Activated CD4-positive, alpha-beta memory T cell treated with anti-CD3 and anti-CD28 coated beads for 36 hours (primary cell): Measurements from ENCODE around the gene GPC3. TPM values are rescaled to one million over a fixed set of nuclear protein-coding genes. Genes with fewer than 3 reads are reported as not detected.
A peak's percentile ranks its signal among the peaks of the same experiment; 100 is the strongest.
"Not testable (repeated sequence)": the region's sequence is repeated elsewhere in the genome, so short reads cannot be mapped to it uniquely, and the experiment has no call there.

Experiments used
- CTCF ChIA-PET: fragments of 350-600 bp; sonication (Branson Sonifier 250); formaldehyde crosslinking; loops from one replicate; lab custom pipeline; 2021; ENCODE audit warnings: antibody characterized with exemption, inconsistent platforms; lab: Charles Lee
- POLR2A ChIA-PET: fragments of 350-600 bp; sonication (Branson Sonifier 250); formaldehyde crosslinking; loops from one replicate; lab custom pipeline; 2021; ENCODE audit warnings: antibody characterized with exemption; lab: Charles Lee
- DNase-seq: peaks from one replicate; pipeline ENCODE4 v3.0.0-alpha.2; 2020
- H3K27ac Mint-ChIP-seq: one replicate; pipeline ENCODE4 v1.8.0; 2021; ENCODE audit warnings: mixed read lengths
- H3K27me3 Mint-ChIP-seq: one replicate; pipeline ENCODE4 v1.8.0; 2021; ENCODE audit warnings: mixed read lengths
- H3K36me3 Mint-ChIP-seq: one replicate; pipeline ENCODE4 v1.8.0; 2021; ENCODE audit warnings: mixed read lengths
- H3K4me1 Mint-ChIP-seq: one replicate; pipeline ENCODE4 v1.8.0; 2021; ENCODE audit warnings: low read depth, mixed read lengths
- H3K4me3 Mint-ChIP-seq: one replicate; pipeline ENCODE4 v1.8.0; 2021; ENCODE audit warnings: mild to moderate bottlenecking, mixed read lengths
- H3K9me3 Mint-ChIP-seq: one replicate; pipeline ENCODE4 v1.8.0; 2021; ENCODE audit warnings: mixed read lengths
- intact Hi-C: fragments of 100-400 bp; cut with micrococcal nuclease; formaldehyde crosslinking; loops from one replicate; pipeline ENCODE4 v1.15.1; 2023
- total RNA-seq, 2 experiments: library from RNA; stranded (reverse); gene quantifications; one replicate each; pipeline ENCODE4 v1.2.3, GENCODE V29; 2021

The GPC3 gene
- under 1 TPM; 0.14 to 0.39 TPM for total RNA-seq

GRCh38 chrX:133985164-133985966, at the start of gene GPC3:
Gene GPC3 (minus strand): TSS chrX:133985594.
- no peak within 1 kb of the TSS for H3K4me3 Mint-ChIP-seq
- CTCF ChIA-PET = interaction anchor here (1.8 kb wide), 1 partner anchor 41 kb away, joined by 4 read pairs; no protein-coding TSS in a partner anchor
- no peaks in the 10 kb centered on the region for H3K9me3 Mint-ChIP-seq
- H3K36me3 Mint-ChIP-seq = no peaks in the 10 kb centered on the region
- H3K4me1 Mint-ChIP-seq = peaks cover 7% of the 10 kb centered on the region
- intact Hi-C loops = no loop called here
- POLR2A ChIA-PET = no interaction called here
- DNase-seq = peak; percentile 41
- H3K27me3 Mint-ChIP-seq = peaks cover 24% of the 10 kb centered on the region
- H3K27ac Mint-ChIP-seq = no peak within 1 kb of the TSS

- Mint-ChIP-seq H3K27ac (no peak overlapping the region), H3K9me3 (no peaks in the 10 kb centered on the region), H3K36me3 (no peaks in the 10 kb centered on the region), H3K27me3 (no peaks in the 10 kb centered on the region), H3K4me3 (no peak overlapping the region), H3K4me1 (no peaks in the 10 kb centered on the region)
- CTCF ChIA-PET = no interaction called here
- no peak for DNase-seq
- intact Hi-C loops = loop anchor here (10.0 kb wide), 1 partner anchor 222 kb away; no protein-coding TSS in a partner anchor
- POLR2A ChIA-PET = no interaction called here
Measured at GRCh38 chrX:134032441-134032840, 47.0 kb upstream of the GPC3 start.

- Mint-ChIP-seq H3K27me3 (no peaks in the 10 kb centered on the region), H3K36me3 (no peaks in the 10 kb centered on the region), H3K27ac (no peak overlapping the region), H3K4me1 (no peaks in the 10 kb centered on the region), H3K9me3 (no peaks in the 10 kb centered on the region), H3K4me3 (no peak overlapping the region)
- CTCF ChIA-PET = interaction anchor here (0.7 to 4.2 kb wide), 12 partner anchors 10 to 234 kb away, joined by 3 to 48 read pairs (median 3); partner anchors contain the start of gene GPC3
- POLR2A ChIA-PET = no interaction called here
- intact Hi-C loops = loop anchor here (1.0 to 10.0 kb wide), 2 partner anchors 102 to 234 kb away; no protein-coding TSS in a partner anchor
- peak; percentile 26 for DNase-seq
Measured at GRCh38 chrX:134026565-134027311, 41.3 kb upstream of the GPC3 start.

- H3K27ac Mint-ChIP-seq = no peak overlapping the region
- no peaks in the 10 kb centered on the region for H3K36me3 Mint-ChIP-seq
- no peaks in the 10 kb centered on the region for H3K9me3 Mint-ChIP-seq
- CTCF ChIA-PET = interaction anchor here (0.9 to 4.2 kb wide), 9 partner anchors 9 to 234 kb away, joined by 3 to 48 read pairs (median 3); partner anchors contain the start of gene GPC3
- no peak overlapping the region for H3K4me3 Mint-ChIP-seq
- DNase-seq = no peak
- intact Hi-C loops = loop anchor here (1.0 to 10.0 kb wide), 2 partner anchors 101 to 234 kb away; no protein-coding TSS in a partner anchor
- POLR2A ChIA-PET = no interaction called here
- H3K27me3 Mint-ChIP-seq = no peaks in the 10 kb centered on the region
- H3K4me1 Mint-ChIP-seq = no peaks in the 10 kb centered on the region
Measured at GRCh38 chrX:134025986-134026545, 40.7 kb upstream of the GPC3 start.

- H3K9me3 Mint-ChIP-seq = no peaks in the 10 kb centered on the region
- intact Hi-C loops = loop anchor here (10.0 kb wide), 1 partner anchor 100 kb away; no protein-coding TSS in a partner anchor
- CTCF ChIA-PET = interaction anchor here (4.2 kb wide), 1 partner anchor 232 kb away, joined by 48 read pairs; no protein-coding TSS in a partner anchor
- no peaks in the 10 kb centered on the region for H3K27me3 Mint-ChIP-seq
- no peaks in the 10 kb centered on the region for H3K36me3 Mint-ChIP-seq
- H3K4me1 Mint-ChIP-seq = no peaks in the 10 kb centered on the region
- POLR2A ChIA-PET = no interaction called here
- no peak for DNase-seq
- H3K4me3 Mint-ChIP-seq = no peak overlapping the region
- no peak overlapping the region for H3K27ac Mint-ChIP-seq
Measured at GRCh38 chrX:134024686-134025377, 39.4 kb upstream of the GPC3 start.

- no peaks in the 10 kb centered on the region for H3K9me3 Mint-ChIP-seq
- no peaks in the 10 kb centered on the region for H3K36me3 Mint-ChIP-seq
- no peaks in the 10 kb centered on the region for H3K27me3 Mint-ChIP-seq
- H3K4me3 Mint-ChIP-seq = no peak overlapping the region
- H3K27ac Mint-ChIP-seq = no peak overlapping the region
- no peaks in the 10 kb centered on the region for H3K4me1 Mint-ChIP-seq
- no peak for DNase-seq
- ChIA-PET POLR2A (no interaction called here), CTCF (interaction anchor here (4.2 kb wide), 1 partner anchor 231 kb away, joined by 48 read pairs; no protein-coding TSS in a partner anchor)
- intact Hi-C loops = loop anchor here (10.0 kb wide), 1 partner anchor 99 kb away; no protein-coding TSS in a partner anchor
Measured at GRCh38 chrX:134023851-134024281, 38.5 kb upstream of the GPC3 start.

- Mint-ChIP-seq H3K4me1 (no peaks in the 10 kb centered on the region), H3K27ac (no peak overlapping the region), H3K4me3 (no peak overlapping the region), H3K36me3 (no peaks in the 10 kb centered on the region), H3K27me3 (peaks cover 3% of the 10 kb centered on the region), H3K9me3 (no peaks in the 10 kb centered on the region)
- intact Hi-C loops = loop anchor here (10.0 kb wide), 1 partner anchor 96 kb away; no protein-coding TSS in a partner anchor
- CTCF ChIA-PET = interaction anchor here (0.5 to 3.1 kb wide), 3 partner anchors 99 to 228 kb away, joined by 3 to 19 read pairs (median 3); no protein-coding TSS in a partner anchor
- POLR2A ChIA-PET = no interaction called here
- DNase-seq = no peak
Measured at GRCh38 chrX:134020910-134021309, 35.5 kb upstream of the GPC3 start.

GRCh38 chrX:134019567-134020206, 34.3 kb upstream of the GPC3 start:
- intact Hi-C loops = loop anchor here (2.0 to 10.0 kb wide), 2 partner anchors 95 to 227 kb away; no protein-coding TSS in a partner anchor
- ChIA-PET POLR2A (no interaction called here), CTCF (interaction anchor here (3.1 kb wide), 1 partner anchor 226 kb away, joined by 19 read pairs; no protein-coding TSS in a partner anchor)
- DNase-seq = no peak
- Mint-ChIP-seq H3K4me3 (no peak overlapping the region), H3K27me3 (peaks cover 4% of the 10 kb centered on the region), H3K27ac (no peak overlapping the region), H3K9me3 (no peaks in the 10 kb centered on the region), H3K4me1 (no peaks in the 10 kb centered on the region), H3K36me3 (no peaks in the 10 kb centered on the region)

- H3K27me3 Mint-ChIP-seq, H3K9me3 Mint-ChIP-seq, intact Hi-C loops: not testable (repeated sequence)
Measured at GRCh38 chrX:134016309-134016708, 30.9 kb upstream of the GPC3 start.

GRCh38 chrX:134015510-134015909, 30.1 kb upstream of the GPC3 start:
- H3K27ac Mint-ChIP-seq, H3K36me3 Mint-ChIP-seq, intact Hi-C loops, H3K27me3 Mint-ChIP-seq, POLR2A ChIA-PET, H3K4me3 Mint-ChIP-seq, H3K4me1 Mint-ChIP-seq, H3K9me3 Mint-ChIP-seq, DNase-seq: not testable (repeated sequence)
- CTCF ChIA-PET = interaction anchor here (0.6 kb wide), 1 partner anchor 57 kb away, joined by 3 read pairs; no protein-coding TSS in a partner anchor

More at GRCh38 chrX:134016309-134016708, 30.9 kb upstream of the GPC3 start:
- H3K4me1 Mint-ChIP-seq, CTCF ChIA-PET, H3K4me3 Mint-ChIP-seq, H3K36me3 Mint-ChIP-seq, POLR2A ChIA-PET, H3K27ac Mint-ChIP-seq, DNase-seq: not testable (repeated sequence)
